Testis (tissue), 2 donors: ENCODE results near the gene NFU1.

Source experiments
- CTCF ChIP-seq, 3 experiments: fragments of 450-650 bp in 2 of 3; fragments of 200-600 bp in 1 of 3; sonication (generic) in 1 of 3; IDR thresholded peaks; one replicate each; pipeline ENCODE4 v1.5.1; 2016 to 2019; ENCODE audit warnings: antibody characterized with exemption in 3 of 3, mild to moderate bottlenecking in 2 of 3, moderate library complexity in 1 of 3
- POLR2A ChIP-seq: fragments of 450-650 bp; IDR thresholded peaks from one replicate; pipeline ENCODE4 v1.6.1; 2017; ENCODE audit warnings: antibody characterized with exemption, mild to moderate bottlenecking, moderate library complexity

- TF ChIP-seq CTCF (IDR thresholded peaks at IDR 0.05) (no peak), POLR2A (no peak)
These were observed 668 bp downstream of the NFU1 start for GRCh38 chr2:69436596-69436937.
